ENCODE measurements around the gene CYP26A1. TPM values are rescaled to one million over a fixed set of nuclear protein-coding genes. Genes with fewer than 3 reads are reported as not detected.

CYP26A1 gene
- total RNA-seq, 4 donors from 2014 or later = not detected

GRCh38 chr10:93069245-93069561 is 4.5 kb upstream of the CYP26A1 start:
- 35 to 40% methylated on average over 10 of the region's 10 CpGs for WGBS, 2 donors
- no peaks in the 10 kb centered on the region for H3K9me3 ChIP-seq
- H3K4me3 ChIP-seq (replicated peaks in 1 of 3) = no peak overlapping the region
- TF ChIP-seq CTCF (IDR thresholded peaks at IDR 0.05) = no peak
- no peak for TF ChIP-seq POLR2A (IDR thresholded peaks at IDR 0.05)
- DNase-seq = no peak
- no peak overlapping the region for H3K27ac ChIP-seq
- no peaks in the 10 kb centered on the region for H3K36me3 ChIP-seq
- intact Hi-C loops (cut with DNase I) = no loop called here
- H3K27me3 ChIP-seq = peaks cover 10% of the 10 kb centered on the region
- peaks cover 17 to 28% of the 10 kb centered on the region in 2 donors for H3K4me1 ChIP-seq

GRCh38 chr10:93070378-93071176 is 3.1 kb upstream of the CYP26A1 start:
- Histone ChIP-seq H3K4me1 (peaks cover 26 to 38% of the 10 kb centered on the region in 2 donors), H3K9me3 (no peaks in the 10 kb centered on the region), H3K27ac (no peak overlapping the region), H3K4me3 (replicated peaks in 1 of 3) (no peak overlapping the region), H3K36me3 (no peaks in the 10 kb centered on the region), H3K27me3 (peaks cover 21% of the 10 kb centered on the region)
- 72 to 86% methylated on average over 5 of the region's 5 CpGs for WGBS, 2 donors
- DNase-seq = no peak
- no peak for TF ChIP-seq POLR2A (IDR thresholded peaks at IDR 0.05)
- no peak for TF ChIP-seq CTCF (IDR thresholded peaks at IDR 0.05)
- intact Hi-C loops (cut with DNase I) = loop anchor here (10.0 kb wide), 1 partner anchor 284 kb away; no protein-coding TSS in a partner anchor

DNA sequence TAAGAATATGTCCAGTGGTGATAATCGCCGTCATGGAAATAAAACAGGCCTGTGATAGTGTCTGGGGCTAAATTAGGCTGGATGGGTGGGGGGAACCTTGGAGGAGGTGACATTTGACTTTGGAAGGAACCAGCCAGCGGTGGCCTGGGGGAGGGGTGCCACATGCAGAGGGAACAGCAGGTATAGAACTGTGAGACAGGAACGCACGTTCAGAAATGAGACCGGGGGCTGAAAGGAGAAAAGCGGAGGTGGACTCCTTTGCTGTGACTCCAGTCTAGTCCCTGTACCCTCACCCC is 2.6 kb upstream of the CYP26A1 start:
- Histone ChIP-seq H3K27ac (no peak overlapping the region), H3K9me3 (no peaks in the 10 kb centered on the region), H3K4me3 (replicated peaks in 1 of 3) (no peak overlapping the region), H3K27me3 (peaks cover 23% of the 10 kb centered on the region), H3K36me3 (no peaks in the 10 kb centered on the region), H3K4me1 (peaks cover 26 to 33% of the 10 kb centered on the region in 2 donors)
- WGBS, 2 donors = 76 to 77% methylated on average over 7 of the region's 7 CpGs
- intact Hi-C loops (cut with DNase I) = loop anchor here (10.0 kb wide), 1 partner anchor 284 kb away; no protein-coding TSS in a partner anchor
- DNase-seq = no peak
- no peak for TF ChIP-seq POLR2A (IDR thresholded peaks at IDR 0.05)
- no peak for TF ChIP-seq CTCF (IDR thresholded peaks at IDR 0.05)

- intact Hi-C loops (cut with DNase I) = loop anchor here (10.0 kb wide), 1 partner anchor 283 kb away; no protein-coding TSS in a partner anchor
- no peaks in the 10 kb centered on the region for H3K9me3 ChIP-seq
- peaks cover 26 to 33% of the 10 kb centered on the region in 2 donors for H3K4me1 ChIP-seq
- no peaks in the 10 kb centered on the region for H3K36me3 ChIP-seq
- TF ChIP-seq POLR2A (IDR thresholded peaks at IDR 0.05) = no peak
- TF ChIP-seq CTCF (IDR thresholded peaks at IDR 0.05) = no peak
- H3K27me3 ChIP-seq = peaks cover 23% of the 10 kb centered on the region
- WGBS, 2 donors = 4 to 12% methylated on average over 14 to 29 of the region's 37 CpGs
- H3K4me3 ChIP-seq (replicated peaks in 1 of 3) = peak overlapping the region in 2 of 3 donors; percentile 28 to 30
- no peak overlapping the region for H3K27ac ChIP-seq
- DNase-seq = peak; percentile 34 to 39
Observed at GRCh38 chr10:93071674-93072224, 1.9 kb upstream of the CYP26A1 start.

DNA sequence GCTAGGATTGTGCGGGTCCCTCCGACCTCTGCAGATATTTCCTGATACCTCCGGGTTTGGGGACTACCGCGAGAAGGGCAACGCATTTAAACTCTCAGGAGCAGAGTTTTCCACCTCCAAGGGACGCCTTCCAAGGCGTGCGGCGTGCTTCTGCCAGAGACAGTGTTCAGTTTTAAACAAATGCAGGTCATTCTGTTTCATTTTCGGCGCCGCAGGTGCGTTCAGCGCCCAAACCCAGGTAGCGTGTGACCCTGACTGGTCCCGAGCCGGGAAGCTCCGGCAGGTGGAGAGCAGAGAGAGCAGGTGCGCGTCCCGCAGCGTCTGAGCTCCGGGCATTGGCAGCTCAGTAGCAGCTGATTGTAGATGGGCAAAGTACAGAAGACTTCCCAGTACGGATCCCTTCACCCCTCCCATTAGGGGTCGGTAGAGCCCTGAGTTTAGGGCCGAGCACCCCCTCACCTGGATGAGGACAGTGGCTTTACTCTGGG is 1.4 kb upstream of the CYP26A1 start:
- 1 to 3% methylated on average over 20 to 25 of the region's 27 CpGs for WGBS, 2 donors
- peaks cover 26 to 33% of the 10 kb centered on the region in 2 donors for H3K4me1 ChIP-seq
- TF ChIP-seq CTCF (IDR thresholded peaks at IDR 0.05) = no peak
- TF ChIP-seq POLR2A (IDR thresholded peaks at IDR 0.05) = no peak
- DNase-seq = peak in 1 of 2 donors; percentile 27
- H3K36me3 ChIP-seq = no peaks in the 10 kb centered on the region
- no peaks in the 10 kb centered on the region for H3K9me3 ChIP-seq
- no peak overlapping the region for H3K27ac ChIP-seq
- peaks cover 23% of the 10 kb centered on the region for H3K27me3 ChIP-seq
- H3K4me3 ChIP-seq (replicated peaks in 1 of 3) = peak overlapping the region in 2 of 3 donors; percentile 28 to 30
- intact Hi-C loops (cut with DNase I) = loop anchor here (10.0 kb wide), 1 partner anchor 283 kb away; no protein-coding TSS in a partner anchor

Data from thyroid gland (tissue), 4 donors.